ENCODE data around the gene ABHD4. TPM values are rescaled to one million over a fixed set of nuclear protein-coding genes. Genes with fewer than 3 reads are reported as not detected.

Gene ABHD4
- total RNA-seq, 2 experiments from 2014 or later = 5.6 to 15.6 TPM

GRCh38 chr14:22577334-22577908 is 20.7 kb upstream of the ABHD4 start:
- CTCF ChIA-PET (ENCODE audit: unreplicated experiment) = no interaction called here

GRCh38 chr14:22579236-22579635 is 18.9 kb upstream of the ABHD4 start:
- intact Hi-C loops (cut with micrococcal nuclease; ENCODE audit: unreplicated experiment) = loop anchor here (10.0 kb wide), 1 partner anchor 476 kb away; the partner anchor contains the start of gene CDH24
- TF ChIP-seq EZH2phosphoT487 (IDR thresholded peaks at IDR 0.05; ENCODE audit: borderline replicate concordance, low read depth, low read length) = no peak
- TF ChIP-seq CTCF (conservative IDR thresholded peaks at IDR 0.05; ENCODE audit: low read length) = no peak
- H3K79me2 ChIP-seq (ENCODE audit: insufficient read depth, low read depth, low read length) = peaks cover 36% of the 10 kb centered on the region
- peaks cover 35% of the 10 kb centered on the region for H3K36me3 ChIP-seq (ENCODE audit: insufficient read depth, low read length)
- no peak overlapping the region for H2AFZ ChIP-seq (ENCODE audit: low read length)
- no TSS peak for BruUV-seq (replicated peaks)
- peaks cover 19% of the 10 kb centered on the region for H3K4me1 ChIP-seq (ENCODE audit: insufficient read depth, low read length, poor library complexity, severe bottlenecking)
- H3K4me3 ChIP-seq (ENCODE audit: low read depth, low read length, poor library complexity, severe bottlenecking) = no peak overlapping the region
- no peaks in the 10 kb centered on the region for H3K9me2 ChIP-seq (ENCODE audit: insufficient read depth, low read length)
- H3K9me3 ChIP-seq (ENCODE audit: low read length) = no peaks in the 10 kb centered on the region
- H3K27ac ChIP-seq (ENCODE audit: low read depth, low read length, poor library complexity, severe bottlenecking) = no peak overlapping the region
- ChIA-PET POLR2A (interaction anchor here (0.6 to 1.5 kb wide), 5 partner anchors 9 to 512 kb away, joined by 3 to 4 read pairs (median 3); no protein-coding TSS in a partner anchor), CTCF (ENCODE audit: unreplicated experiment) (no interaction called here)
- DNase-seq (ENCODE audit: low spot score) = no peak
- H4K20me1 ChIP-seq (ENCODE audit: insufficient read depth, low read length) = 0 out of 2 replicates have a peak, but pooled peaks cover 5% of the 10 kb centered on the region
- no peak overlapping the region for H3K4me2 ChIP-seq (ENCODE audit: low read length)

More at GRCh38 chr14:22577334-22577908, 20.7 kb upstream of the ABHD4 start:
- Histone ChIP-seq H3K4me2 (ENCODE audit: low read length) (no peak overlapping the region), H3K9me2 (ENCODE audit: insufficient read depth, low read length) (no peaks in the 10 kb centered on the region), H3K79me2 (ENCODE audit: insufficient read depth, low read depth, low read length) (peaks cover 21% of the 10 kb centered on the region; the same call in 1 of the 2 replicates), H3K36me3 (ENCODE audit: insufficient read depth, low read length) (peaks cover 40% of the 10 kb centered on the region), H2AFZ (ENCODE audit: low read length) (no peak overlapping the region), H4K20me1 (ENCODE audit: insufficient read depth, low read length) (0 out of 2 replicates have a peak, but pooled peaks cover 5% of the 10 kb centered on the region), H3K9me3 (ENCODE audit: low read length) (no peaks in the 10 kb centered on the region), H3K27ac (ENCODE audit: low read depth, low read length, poor library complexity, severe bottlenecking) (no peak overlapping the region), H3K4me1 (ENCODE audit: insufficient read depth, low read length, poor library complexity, severe bottlenecking) (peaks cover 5% of the 10 kb centered on the region), H3K4me3 (ENCODE audit: low read depth, low read length, poor library complexity, severe bottlenecking) (no peak overlapping the region)
- no peak for DNase-seq (ENCODE audit: low spot score)
- intact Hi-C loops (cut with micrococcal nuclease; ENCODE audit: unreplicated experiment) = loop anchor here (10.0 kb wide), 1 partner anchor 477 kb away; the partner anchor contains the start of gene CDH24
- POLR2A ChIA-PET = no interaction called here
- BruUV-seq (replicated peaks) = no TSS peak
- TF ChIP-seq EZH2phosphoT487 (IDR thresholded peaks at IDR 0.05; ENCODE audit: borderline replicate concordance, low read depth, low read length) = no peak
- no peak for TF ChIP-seq CTCF (conservative IDR thresholded peaks at IDR 0.05; ENCODE audit: low read length)

- Histone ChIP-seq H4K20me1 (ENCODE audit: insufficient read depth, low read length) (0 out of 2 replicates have a peak, but pooled peaks cover 5% of the 10 kb centered on the region), H3K27ac (ENCODE audit: low read depth, low read length, poor library complexity, severe bottlenecking) (no peak overlapping the region), H3K36me3 (ENCODE audit: insufficient read depth, low read length) (peaks cover 35% of the 10 kb centered on the region), H3K4me3 (ENCODE audit: low read depth, low read length, poor library complexity, severe bottlenecking) (no peak overlapping the region), H3K79me2 (ENCODE audit: insufficient read depth, low read depth, low read length) (peaks cover 42% of the 10 kb centered on the region), H3K4me1 (ENCODE audit: insufficient read depth, low read length, poor library complexity, severe bottlenecking) (peaks cover 25% of the 10 kb centered on the region), H2AFZ (ENCODE audit: low read length) (no peak overlapping the region), H3K4me2 (ENCODE audit: low read length) (no peak overlapping the region), H3K9me2 (ENCODE audit: insufficient read depth, low read length) (no peaks in the 10 kb centered on the region), H3K9me3 (ENCODE audit: low read length) (no peaks in the 10 kb centered on the region)
- DNase-seq (ENCODE audit: low spot score) = no peak
- ChIA-PET POLR2A (interaction anchor here (1.2 to 1.5 kb wide), 2 partner anchors 8 to 77 kb away, joined by 3 to 4 read pairs; no protein-coding TSS in a partner anchor), CTCF (ENCODE audit: unreplicated experiment) (no interaction called here)
- intact Hi-C loops (cut with micrococcal nuclease; ENCODE audit: unreplicated experiment) = loop anchor here (10.0 kb wide), 1 partner anchor 475 kb away; the partner anchor contains the start of gene CDH24
- no peak for TF ChIP-seq CTCF (conservative IDR thresholded peaks at IDR 0.05; ENCODE audit: low read length)
- no TSS peak for BruUV-seq (replicated peaks)
These were observed 18.2 kb upstream of the ABHD4 start for GRCh38 chr14:22579881-22580280.
